Muscle layer of colon (tissue), 2 donors: ENCODE measurements around the gene H1-8.

ENCODE experiments used
- H3K27ac ChIP-seq: one replicate; pipeline ENCODE4 v1.7.0; 2013; ENCODE audit warnings: low read depth, mild to moderate bottlenecking, low read length, moderate library complexity
- H3K27me3 ChIP-seq, 2 donors: one replicate each; pipeline ENCODE4 v1.7.0; 2013; ENCODE audit warnings: low read length in 2 of 2, mild to moderate bottlenecking in 2 of 2; ENCODE audit not compliant: insufficient read depth in 2 of 2, control insufficient read depth in 1 of 2
- H3K36me3 ChIP-seq: one replicate; pipeline ENCODE4 v1.7.0; 2013; ENCODE audit warnings: mild to moderate bottlenecking, low read length; ENCODE audit not compliant: insufficient read depth
- H3K4me1 ChIP-seq: one replicate; pipeline ENCODE4 v1.7.0; 2013; ENCODE audit warnings: mild to moderate bottlenecking, low read length; ENCODE audit not compliant: insufficient read depth
- H3K4me3 ChIP-seq, 2 donors: one replicate each; pipeline ENCODE4 v1.7.0; 2013; ENCODE audit warnings: low read length in 2 of 2, low read depth in 1 of 2, mild to moderate bottlenecking in 1 of 2, moderate library complexity in 1 of 2
- H3K9ac ChIP-seq: one replicate; pipeline ENCODE4 v1.7.0; 2013; ENCODE audit warnings: low read length
- H3K9me3 ChIP-seq: one replicate; pipeline ENCODE4 v1.7.0; 2013; ENCODE audit warnings: mild to moderate bottlenecking, low read length
- donor health status: abdominal sarcoma.
- donor health status: Adenocarcinoma of cecum.

The H1-8 gene

DNA sequence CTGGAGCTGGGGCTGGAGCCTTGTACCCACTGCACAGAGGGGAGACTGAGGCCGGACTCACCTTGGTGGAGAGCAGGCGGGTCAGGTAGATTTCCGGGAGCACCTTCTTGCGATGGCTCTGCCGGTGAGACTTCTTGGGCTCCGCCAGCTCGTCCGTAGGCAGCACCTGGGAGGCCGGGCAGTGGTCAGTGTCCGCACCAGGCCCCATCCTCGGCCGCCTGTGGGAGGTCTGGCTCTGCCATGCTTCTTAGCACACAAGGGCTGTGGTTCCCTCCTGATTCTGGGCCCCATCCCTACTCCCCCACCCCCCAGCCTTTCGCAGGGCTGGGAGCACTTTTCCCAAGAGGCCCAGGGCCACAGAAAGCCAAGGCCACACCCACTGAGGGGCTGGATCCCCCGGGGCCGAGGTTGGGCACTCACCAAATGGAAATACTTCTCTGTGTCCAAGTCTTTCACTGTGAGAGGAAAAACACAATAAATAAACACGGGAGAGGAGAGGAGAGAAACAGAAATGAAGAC is 17.4 kb downstream of the H1-8 start:
- Histone ChIP-seq H3K27ac (peak overlapping the region; percentile 65), H3K4me1 (peaks cover 36% of the 10 kb centered on the region), H3K4me3 (peak overlapping the region in 1 of 2 donors; percentile 22), H3K9ac (peak overlapping the region; percentile 49), H3K9me3 (no peaks in the 10 kb centered on the region), H3K27me3 (no peaks in the 10 kb centered on the region), H3K36me3 (peaks cover 11% of the 10 kb centered on the region)

- Histone ChIP-seq H3K27me3 (no peaks in the 10 kb centered on the region), H3K27ac (peak overlapping the region; percentile 65), H3K36me3 (peaks cover 8% of the 10 kb centered on the region), H3K9ac (peak overlapping the region; percentile 49), H3K4me3 (peak overlapping the region in 1 of 2 donors; percentile 22), H3K4me1 (peaks cover 36% of the 10 kb centered on the region), H3K9me3 (no peaks in the 10 kb centered on the region)
Observed at GRCh38 chr3:129560911-129561594, 18.1 kb downstream of the H1-8 start.

DNA sequence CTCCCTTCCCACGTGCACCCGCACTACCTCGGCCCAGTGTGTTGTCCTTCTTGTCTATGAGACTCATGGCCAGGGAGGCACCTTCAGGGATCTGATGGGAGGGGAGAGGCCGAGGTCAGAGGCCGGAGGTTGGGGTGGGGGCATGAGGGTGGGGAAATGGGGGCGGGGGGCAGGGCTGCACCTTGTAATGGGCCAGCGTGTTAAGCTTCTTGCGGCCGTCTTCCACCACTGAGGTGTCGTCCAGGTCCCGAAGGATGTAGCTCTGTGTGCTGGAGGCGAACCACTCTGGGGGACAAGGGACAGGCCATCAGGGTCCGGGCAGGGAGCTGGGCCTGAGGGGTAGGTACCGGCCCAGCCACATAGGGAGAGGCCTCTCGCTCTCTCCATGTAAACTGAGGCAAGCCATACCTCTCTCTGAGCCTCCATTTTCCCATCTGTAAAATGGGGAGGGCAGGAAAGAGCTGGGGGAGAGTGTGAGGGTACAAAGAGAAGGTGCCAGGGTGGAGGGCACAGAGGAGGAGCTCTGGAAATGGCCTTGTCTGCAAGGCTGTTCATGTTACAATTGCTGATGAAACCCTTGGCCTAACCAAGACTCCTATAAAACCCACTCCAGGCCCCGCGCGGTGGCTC is 18.8 kb downstream of the H1-8 start:
- Histone ChIP-seq H3K27me3 (no peaks in the 10 kb centered on the region), H3K4me1 (peaks cover 40% of the 10 kb centered on the region), H3K36me3 (peaks cover 3% of the 10 kb centered on the region), H3K9me3 (no peaks in the 10 kb centered on the region), H3K4me3 (no peak overlapping the region), H3K9ac (no peak overlapping the region), H3K27ac (no peak overlapping the region)

GRCh38 chr3:129562803-129563202 is 19.8 kb downstream of the H1-8 start:
- no peaks in the 10 kb centered on the region for H3K27me3 ChIP-seq
- no peak overlapping the region for H3K4me3 ChIP-seq
- peaks cover 38% of the 10 kb centered on the region for H3K4me1 ChIP-seq
- H3K36me3 ChIP-seq: peaks cover 1% of the 10 kb centered on the region
- no peak overlapping the region for H3K9ac ChIP-seq
- no peaks in the 10 kb centered on the region for H3K9me3 ChIP-seq
- H3K27ac ChIP-seq: no peak overlapping the region

DNA sequence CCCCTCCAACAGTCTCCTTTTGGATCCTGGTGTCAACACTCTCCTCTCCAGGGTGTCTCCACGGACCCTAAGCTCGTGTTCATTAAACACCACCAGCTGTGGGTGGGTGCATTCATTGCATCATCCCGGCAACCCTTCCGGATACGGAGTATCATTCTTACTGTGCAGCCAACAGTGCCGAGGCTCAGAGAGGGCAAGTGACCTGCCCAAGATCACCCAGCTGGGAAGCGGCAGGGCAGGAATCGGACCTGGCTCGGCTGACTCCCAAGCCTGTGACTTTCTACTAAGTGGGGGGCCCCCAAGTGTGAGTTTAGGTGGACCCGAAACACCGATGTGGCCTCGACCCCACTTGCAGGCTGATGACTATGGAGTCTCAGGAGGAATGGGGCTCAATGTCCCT is 20.4 kb downstream of the H1-8 start:
- Histone ChIP-seq H3K27me3 (no peaks in the 10 kb centered on the region), H3K36me3 (no peaks in the 10 kb centered on the region), H3K4me1 (peaks cover 36% of the 10 kb centered on the region), H3K9ac (no peak overlapping the region), H3K27ac (no peak overlapping the region), H3K4me3 (no peak overlapping the region), H3K9me3 (no peaks in the 10 kb centered on the region)

DNA sequence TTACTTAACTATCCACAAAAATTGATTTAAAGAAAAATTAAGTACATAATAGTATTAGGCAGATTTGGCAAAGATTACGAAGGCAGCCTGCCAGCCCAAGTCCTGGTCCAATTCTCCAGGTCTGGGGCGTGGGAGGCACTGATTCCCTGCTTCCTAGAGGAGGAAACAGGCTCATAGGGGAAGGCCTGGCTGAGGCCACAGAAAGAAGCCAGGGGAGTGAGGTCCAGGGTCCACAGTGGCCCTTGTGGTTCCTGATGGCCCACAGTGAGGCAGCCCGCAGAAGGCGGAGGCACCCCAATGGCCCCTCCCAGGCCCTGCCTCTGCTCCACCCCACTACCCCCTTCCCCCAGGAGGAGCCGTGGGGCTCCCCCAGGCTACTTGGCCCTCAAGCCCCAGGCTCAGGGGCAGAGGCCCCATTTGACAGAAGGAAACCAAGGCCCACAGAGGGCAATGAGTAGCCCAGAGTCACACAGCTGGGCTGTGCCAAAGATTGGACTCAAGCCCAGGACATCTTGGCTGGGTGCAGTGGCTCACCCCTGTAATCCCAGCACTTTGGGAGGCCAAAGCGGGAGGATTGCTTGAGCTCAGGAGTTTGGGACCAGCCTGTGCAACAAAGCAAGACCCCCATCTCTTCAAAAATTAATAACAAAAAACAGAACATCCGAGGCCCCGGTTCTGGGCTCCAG is 21.0 kb downstream of the H1-8 start:
- no peaks in the 10 kb centered on the region for H3K27me3 ChIP-seq
- no peak overlapping the region for H3K4me3 ChIP-seq
- no peaks in the 10 kb centered on the region for H3K36me3 ChIP-seq
- no peak overlapping the region for H3K27ac ChIP-seq
- H3K9me3 ChIP-seq: no peaks in the 10 kb centered on the region
- no peak overlapping the region for H3K9ac ChIP-seq
- peaks cover 33% of the 10 kb centered on the region for H3K4me1 ChIP-seq

GRCh38 chr3:129564981-129565644 is 22.1 kb downstream of the H1-8 start:
- Histone ChIP-seq H3K4me3 (no peak overlapping the region), H3K27me3 (no peaks in the 10 kb centered on the region), H3K27ac (no peak overlapping the region), H3K4me1 (peaks cover 31% of the 10 kb centered on the region), H3K9me3 (no peaks in the 10 kb centered on the region), H3K9ac (no peak overlapping the region), H3K36me3 (peaks cover 7% of the 10 kb centered on the region)

GRCh38 chr3:129565902-129566301 is 22.9 kb downstream of the H1-8 start:
- no peak overlapping the region for H3K27ac ChIP-seq
- peaks cover 23% of the 10 kb centered on the region for H3K4me1 ChIP-seq
- no peak overlapping the region for H3K4me3 ChIP-seq
- H3K27me3 ChIP-seq: no peaks in the 10 kb centered on the region
- no peak overlapping the region for H3K9ac ChIP-seq
- peaks cover 10% of the 10 kb centered on the region for H3K36me3 ChIP-seq
- H3K9me3 ChIP-seq: no peaks in the 10 kb centered on the region

DNA sequence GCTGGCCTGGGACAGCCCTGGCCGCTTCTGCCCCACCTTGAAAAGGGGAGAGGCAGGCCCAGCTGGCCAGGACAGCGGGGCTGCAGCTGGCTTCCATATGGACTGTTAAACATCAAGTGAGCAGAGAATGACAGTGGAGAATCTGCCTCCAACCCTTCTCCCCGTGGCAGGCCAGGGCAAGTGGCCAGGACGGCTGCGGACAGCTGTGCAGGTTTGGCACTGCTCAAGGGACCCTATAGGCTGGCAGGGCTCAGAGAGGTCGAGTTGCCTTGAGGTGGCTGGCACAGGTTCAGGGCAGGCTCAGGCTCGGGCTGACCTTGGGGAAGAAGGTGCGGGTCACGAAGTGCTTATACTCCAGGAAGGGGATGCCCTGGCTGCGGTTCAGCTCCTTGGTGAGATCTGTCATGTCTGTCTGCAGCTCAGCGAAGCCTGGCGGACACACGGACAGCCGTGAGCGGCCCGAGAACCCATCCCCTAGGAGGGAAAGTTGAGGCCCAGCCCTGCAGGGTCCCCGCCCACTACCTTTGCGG is 24.3 kb downstream of the H1-8 start:
- peaks cover 10% of the 10 kb centered on the region for H3K36me3 ChIP-seq
- no peak overlapping the region for H3K4me3 ChIP-seq
- H3K4me1 ChIP-seq: peaks cover 11% of the 10 kb centered on the region
- no peak overlapping the region for H3K27ac ChIP-seq
- H3K9me3 ChIP-seq: no peaks in the 10 kb centered on the region
- no peaks in the 10 kb centered on the region for H3K27me3 ChIP-seq
- H3K9ac ChIP-seq: no peak overlapping the region

GRCh38 chr3:129567939-129568338 is 25.0 kb downstream of the H1-8 start:
- no peak overlapping the region for H3K27ac ChIP-seq
- peaks cover 11% of the 10 kb centered on the region for H3K4me1 ChIP-seq
- peaks cover 10% of the 10 kb centered on the region for H3K36me3 ChIP-seq
- no peak overlapping the region for H3K4me3 ChIP-seq
- H3K9me3 ChIP-seq: no peaks in the 10 kb centered on the region
- H3K9ac ChIP-seq: no peak overlapping the region
- no peaks in the 10 kb centered on the region for H3K27me3 ChIP-seq

DNA sequence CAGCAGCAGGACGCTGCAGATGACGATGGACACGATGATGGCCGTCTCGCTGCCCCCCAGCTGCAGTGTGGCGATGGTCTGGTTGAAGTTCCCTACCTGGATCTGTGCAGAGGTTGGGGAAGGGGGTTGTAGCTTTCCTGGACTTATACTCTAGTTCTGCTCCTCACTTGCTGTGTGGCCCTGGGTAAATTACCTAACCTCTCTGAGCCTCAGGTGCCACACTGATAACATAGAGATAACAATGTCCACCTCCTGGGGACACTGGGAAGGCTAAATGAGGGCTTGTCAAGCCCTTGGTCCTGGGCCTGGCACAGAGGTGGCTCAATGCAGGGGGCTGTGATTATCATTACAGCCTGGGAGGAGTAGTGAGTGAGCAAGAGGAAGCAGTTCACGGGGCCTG is 26.9 kb downstream of the H1-8 start:
- H3K4me3 ChIP-seq: no peak overlapping the region
- H3K4me1 ChIP-seq: peaks cover 6% of the 10 kb centered on the region
- H3K9me3 ChIP-seq: no peaks in the 10 kb centered on the region
- no peak overlapping the region for H3K27ac ChIP-seq
- no peaks in the 10 kb centered on the region for H3K27me3 ChIP-seq
- peaks cover 10% of the 10 kb centered on the region for H3K36me3 ChIP-seq
- H3K9ac ChIP-seq: no peak overlapping the region
